GM21717 (cell line): ENCODE results near the gene ANKFN1.

Experiments used
- ATAC-seq: cut with Tn5 transposase; IDR thresholded peaks from one replicate; pipeline ENCODE4 v1.9.1; 2021; ENCODE audit warnings: mild to moderate bottlenecking, moderate library complexity; ENCODE audit not compliant: unreplicated experiment

Gene ANKFN1

GRCh38 chr17:56146534-56146933 is 6.7 kb upstream of the ANKFN1 start:
- ATAC-seq = no peak

DNA sequence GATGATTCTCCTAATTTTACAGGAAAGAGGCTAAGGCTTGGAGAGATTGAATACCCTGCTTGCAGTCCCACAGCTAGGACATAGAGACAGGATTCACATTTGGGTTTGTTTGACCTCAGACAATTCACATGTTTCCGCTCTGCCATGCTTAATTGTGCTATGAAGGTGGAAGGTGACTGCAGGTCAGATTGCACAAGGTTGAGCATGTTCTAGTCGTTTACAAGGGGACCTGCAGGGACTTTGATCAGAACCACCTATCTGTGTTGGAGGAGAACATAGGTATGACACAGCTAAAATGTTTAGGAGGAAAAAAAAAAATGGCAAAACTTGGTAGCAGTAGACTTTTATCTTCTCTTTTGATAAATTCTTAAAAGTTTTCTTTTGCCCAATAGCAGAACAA is 4.9 kb upstream of the ANKFN1 start:
- no peak for ATAC-seq

DNA sequence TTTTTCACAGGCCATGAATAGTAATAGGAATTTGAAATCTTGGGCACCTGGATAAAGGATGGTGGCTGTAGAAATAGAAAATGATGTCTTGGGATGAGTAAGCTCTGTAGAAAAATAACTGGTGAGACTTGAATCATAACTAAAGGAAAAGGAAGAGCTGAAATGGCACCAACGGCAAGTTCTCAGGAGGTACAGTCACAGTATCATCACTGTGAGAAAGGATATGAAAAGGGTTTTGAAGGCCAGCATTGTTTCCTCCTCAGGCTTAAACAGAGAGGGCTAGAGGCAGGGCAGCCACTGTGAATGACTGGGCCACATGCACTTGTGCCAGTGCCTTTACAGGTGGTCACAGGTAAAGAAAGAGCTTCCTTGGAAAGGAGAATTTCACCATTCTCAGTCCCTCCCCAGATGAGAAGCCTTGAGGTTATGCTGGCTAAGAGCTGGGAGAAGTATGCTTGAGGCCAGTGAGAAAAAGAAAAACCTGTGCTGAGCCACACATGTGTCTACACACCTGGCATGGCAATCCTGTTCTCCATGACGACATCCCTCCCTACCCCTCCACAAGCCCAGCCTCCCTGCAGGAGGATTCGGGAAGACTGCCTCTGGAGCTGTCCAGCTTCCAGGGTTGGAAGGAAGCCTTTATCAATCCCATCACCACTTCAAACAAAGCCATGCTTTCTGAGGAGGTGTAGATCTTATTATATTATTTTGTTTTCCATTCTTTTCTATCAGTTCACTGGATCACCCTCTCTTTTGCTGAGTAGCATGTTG is 3.8 kb upstream of the ANKFN1 start:
- ATAC-seq = no peak

- ATAC-seq = no peak
Measured at GRCh38 chr17:56150649-56151048, 2.6 kb upstream of the ANKFN1 start.

DNA sequence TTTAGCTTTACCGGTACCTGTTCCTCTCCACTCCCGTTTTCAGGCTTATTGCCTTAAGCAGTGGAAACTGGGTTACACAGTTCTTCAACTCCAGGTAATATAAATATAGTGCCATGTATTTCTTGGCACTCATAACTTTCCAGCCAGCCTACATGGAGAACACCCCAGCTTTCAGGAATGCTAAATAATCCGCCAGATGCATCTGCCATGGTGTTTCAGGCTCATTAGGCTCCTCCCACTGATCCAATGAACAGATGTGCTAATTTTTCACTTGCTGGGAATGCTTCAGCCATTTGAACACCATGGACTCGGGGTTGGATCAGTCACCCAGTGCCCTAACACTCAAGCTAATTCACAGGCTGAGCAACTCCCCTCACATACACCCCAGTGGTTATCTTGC is 4.6 kb downstream of the ANKFN1 start:
- ATAC-seq = no peak

GRCh38 chr17:56158344-56158743 is 5.1 kb downstream of the ANKFN1 start:
- ATAC-seq = no peak

DNA sequence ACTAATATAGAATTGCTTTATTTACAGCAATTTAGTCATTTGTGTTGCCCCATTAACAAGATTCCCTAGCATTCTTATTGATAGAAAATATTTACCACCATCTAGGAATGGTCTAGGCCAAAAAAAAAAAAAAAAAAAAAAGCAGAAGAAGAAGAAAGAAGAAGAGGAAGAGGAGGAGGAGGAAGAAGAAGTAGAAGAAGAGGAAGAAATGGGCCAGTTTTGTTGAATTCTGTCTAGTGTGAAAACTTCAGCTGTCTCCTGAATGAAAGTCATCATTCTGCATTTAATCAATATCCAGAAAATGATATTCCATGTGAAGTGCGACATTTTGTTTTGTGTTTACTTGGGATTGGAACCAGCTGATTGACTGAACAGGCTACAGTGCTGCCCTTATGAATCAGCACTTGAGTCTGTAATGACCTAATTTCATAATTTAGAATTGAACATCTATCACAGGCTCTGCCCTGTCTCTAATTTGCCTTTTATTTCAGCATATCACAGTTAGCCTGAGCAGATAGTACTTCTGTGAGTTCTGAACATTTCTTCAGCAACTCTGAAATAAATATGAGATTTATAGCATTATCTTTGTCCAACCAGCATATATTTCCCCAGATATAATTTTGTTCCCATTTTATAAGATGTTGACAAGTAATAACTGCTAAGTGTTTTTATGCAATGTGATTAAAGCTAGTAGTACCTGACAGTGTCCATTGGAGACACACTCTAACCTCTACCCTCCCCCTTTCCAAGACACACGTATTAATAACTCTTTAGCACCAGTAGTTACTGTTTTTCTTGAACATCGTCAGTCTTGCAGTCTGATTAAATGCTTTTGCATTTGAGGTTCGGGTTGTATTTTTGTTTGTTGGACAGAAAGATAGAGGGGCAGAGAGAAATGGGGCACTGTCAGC is 5.9 kb downstream of the ANKFN1 start:
- ATAC-seq = no peak

DNA sequence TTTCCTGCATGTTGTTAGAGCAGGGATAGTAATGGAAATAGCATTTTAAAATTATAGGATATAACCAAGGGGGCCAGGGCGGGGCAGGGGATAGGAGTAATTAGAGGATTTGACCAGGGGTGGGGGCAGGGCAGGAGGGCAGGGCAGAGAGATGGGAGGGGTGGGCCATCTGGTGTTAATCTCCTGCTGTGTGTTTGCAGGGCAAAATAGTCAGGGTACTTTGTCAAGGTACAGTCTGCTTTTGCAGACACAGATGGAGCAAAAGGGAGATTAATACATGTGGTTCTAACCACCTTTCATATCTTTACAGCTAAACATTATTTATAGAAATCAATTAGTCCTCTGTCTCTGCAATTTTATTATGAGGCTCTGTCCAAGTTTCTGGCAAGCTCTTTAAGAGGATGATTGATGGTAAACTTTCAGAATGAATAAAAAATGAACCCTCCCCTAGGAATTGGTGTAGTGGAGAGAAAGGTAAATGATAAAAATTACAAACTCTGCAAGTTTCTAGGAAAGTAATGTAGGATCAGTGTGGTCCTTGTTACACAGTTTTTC is 6.6 kb downstream of the ANKFN1 start:
- ATAC-seq = no peak

DNA sequence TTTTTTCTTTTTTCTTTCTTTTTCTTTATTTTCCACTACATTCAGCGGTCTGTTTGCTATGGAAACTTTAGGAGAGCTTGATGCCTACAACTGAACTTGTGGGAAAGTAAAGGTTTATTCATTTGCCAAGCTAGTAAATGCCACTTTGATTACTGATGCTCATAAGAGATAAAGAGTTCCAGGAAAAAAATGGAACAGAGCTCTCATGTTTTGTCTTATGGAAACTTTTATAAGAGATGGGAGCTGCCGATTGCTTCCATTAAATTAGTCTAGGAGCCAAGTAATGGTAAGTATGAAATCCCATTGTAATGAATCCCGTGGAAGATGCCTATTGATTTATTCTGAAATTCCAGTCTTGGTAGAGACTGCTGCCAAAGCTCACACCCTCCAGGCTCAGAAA is 7.1 kb downstream of the ANKFN1 start:
- no peak for ATAC-seq

DNA sequence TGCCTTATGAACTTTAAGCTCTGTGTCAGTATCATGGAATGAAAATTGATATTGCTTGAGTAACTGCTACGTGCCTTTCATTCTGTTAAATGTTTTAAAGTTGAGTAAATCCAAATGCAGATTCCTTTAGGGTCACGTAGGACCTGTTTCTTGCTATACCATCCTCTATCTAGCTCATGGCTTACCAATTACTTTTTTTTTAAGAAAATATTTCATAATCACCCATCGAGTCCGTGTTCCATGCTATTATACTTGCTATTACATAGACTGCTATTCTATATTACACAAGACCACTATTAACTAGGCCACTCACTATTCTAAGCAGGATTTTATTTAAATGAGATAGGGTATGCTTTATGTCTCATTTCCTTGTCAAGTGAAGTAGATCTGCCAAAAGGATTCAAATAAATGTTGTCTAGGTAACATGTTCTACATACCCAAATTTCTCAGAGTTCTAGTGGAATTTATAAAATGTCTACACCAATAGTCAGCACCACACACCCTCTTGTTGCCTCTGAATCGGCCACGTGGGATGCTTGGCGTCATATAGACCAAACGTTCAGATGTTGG is 11.9 kb downstream of the ANKFN1 start:
- ATAC-seq = no peak

GRCh38 chr17:56167491-56167890 is 14.2 kb downstream of the ANKFN1 start:
- ATAC-seq = no peak

DNA sequence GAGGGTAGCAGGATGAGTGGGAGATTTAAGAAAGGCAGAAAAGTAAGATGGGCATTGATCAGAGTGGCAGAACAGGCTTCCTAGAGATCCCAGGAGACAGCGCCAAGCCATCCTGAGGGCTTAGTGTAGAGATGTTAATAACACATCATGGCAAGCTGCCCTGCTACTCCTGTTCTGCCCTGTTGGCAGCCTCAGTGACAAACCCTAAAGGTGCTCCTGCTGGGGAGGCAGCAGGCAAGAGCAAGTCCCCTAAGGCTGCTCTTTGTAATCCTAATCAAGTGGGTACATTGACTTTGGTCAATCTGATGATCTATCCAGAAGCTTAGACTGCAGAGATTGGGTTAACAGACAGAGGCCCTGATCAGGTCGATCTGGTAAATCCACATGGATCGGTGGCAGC is 16.3 kb downstream of the ANKFN1 start:
- no peak for ATAC-seq

GRCh38 chr17:56171186-56171959 is 18.1 kb downstream of the ANKFN1 start:
- ATAC-seq = no peak

DNA sequence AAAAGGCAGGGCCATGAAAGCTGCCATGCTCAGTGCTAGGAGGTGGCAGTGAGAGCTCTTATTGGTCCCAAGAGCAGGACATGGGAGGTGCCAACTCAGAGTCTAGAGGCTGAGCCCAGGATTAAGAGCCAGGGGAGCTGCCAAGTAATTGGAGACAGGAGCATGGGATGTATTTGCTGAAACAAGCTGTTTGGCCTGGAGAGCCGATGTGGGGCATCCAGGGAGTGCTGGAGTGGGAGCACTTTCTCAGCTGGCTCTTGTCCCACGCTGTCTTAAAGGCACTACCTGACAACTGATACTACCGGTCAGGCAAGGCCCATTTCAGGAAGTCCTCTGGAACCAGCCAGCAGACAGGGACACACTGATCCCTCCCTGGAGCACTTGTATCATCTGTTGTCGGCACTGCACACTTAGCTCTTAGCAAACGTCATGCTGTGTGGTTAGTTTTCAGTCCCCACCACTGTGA is 19.3 kb downstream of the ANKFN1 start:
- no peak for ATAC-seq

DNA sequence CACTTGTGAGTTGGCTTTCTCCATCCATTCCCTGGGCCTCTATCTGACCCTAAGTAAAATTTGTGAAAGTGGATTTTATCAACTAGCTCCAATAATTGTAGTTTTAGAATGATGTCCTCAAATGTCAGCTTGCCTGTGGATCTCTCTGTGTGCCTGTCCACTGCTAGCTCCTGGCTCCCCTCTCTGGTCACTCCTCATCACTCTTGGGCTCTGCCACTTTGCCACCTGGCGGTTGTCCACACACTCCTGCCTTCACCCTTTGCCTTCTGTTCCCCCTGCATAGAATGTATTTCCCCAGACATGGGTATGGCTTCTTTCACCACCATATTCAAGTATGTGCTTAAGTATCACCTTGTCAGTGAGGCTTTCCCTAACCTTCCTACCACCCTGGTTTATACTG is 19.8 kb downstream of the ANKFN1 start:
- ATAC-seq = no peak

DNA sequence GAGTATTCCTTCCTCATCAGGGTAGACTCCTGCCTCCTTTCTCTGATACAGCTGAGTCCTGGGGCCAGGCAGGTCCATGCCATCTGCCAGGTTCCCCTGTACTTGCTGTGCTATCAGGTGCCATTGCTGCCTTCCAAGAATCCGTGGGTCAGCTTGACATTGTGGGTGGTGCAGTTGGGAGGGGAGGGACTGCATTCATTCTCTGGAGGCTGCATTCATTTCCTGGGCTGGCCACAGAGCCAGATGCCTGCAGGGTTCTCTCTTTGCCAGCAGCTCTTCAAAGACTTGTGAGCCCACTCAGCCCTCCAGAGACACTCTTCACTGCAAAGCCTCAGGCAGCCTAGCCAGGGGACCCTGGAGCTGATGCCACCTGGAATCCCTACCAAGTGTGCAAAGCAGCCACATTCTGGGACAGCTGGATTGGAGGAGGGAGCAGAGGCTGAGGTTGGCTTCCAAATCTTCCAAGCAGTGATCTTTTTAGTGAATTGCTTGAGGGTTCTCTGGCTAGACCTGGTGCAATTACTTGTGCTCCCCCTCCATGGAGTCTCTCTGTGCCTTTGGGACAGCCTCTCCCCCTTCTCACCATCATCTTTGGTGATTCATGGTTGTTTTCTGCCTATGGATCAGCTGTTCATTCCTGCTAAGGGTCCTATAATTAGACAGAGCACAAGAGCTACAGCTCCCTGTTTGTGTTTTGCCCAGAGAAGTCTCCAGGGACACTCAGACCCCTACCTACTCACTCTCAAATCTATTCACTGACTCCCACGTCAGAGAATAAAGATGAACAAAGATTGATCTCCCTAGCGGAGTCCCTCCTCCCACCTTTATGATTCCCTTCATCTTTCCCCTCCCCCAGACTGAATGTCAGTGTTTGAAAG is 20.9 kb downstream of the ANKFN1 start:
- ATAC-seq = no peak

DNA sequence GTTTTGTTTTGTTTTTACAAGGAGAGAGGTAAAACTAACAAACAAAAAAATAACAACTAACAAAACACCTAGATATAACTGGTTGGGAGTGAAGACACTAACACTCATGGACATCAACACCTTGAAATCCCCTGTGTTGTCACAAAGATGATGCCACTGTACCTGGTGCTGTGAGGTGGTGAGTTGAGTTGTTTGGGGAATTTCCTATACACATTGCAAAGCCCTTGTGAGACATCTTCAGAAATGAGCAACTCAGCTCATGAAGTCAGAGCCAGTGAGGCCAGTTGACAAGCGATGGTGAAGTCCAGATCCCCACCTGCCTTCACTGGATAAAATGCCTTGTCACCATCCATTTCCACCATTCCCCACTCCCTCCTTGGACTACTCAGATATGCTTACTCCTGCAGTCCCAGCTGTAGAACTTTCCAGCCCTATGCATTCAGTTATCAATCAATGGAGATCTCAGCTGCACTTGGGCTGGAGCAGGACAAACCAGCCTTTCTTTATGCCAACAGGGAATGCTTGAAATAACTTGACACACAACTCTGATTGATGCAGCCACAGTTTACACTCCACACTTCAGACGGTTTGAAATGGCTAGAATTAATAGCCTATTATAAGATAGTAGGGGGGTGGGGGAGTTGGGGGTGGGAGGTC is 22.2 kb downstream of the ANKFN1 start:
- peak; percentile 47 for ATAC-seq

DNA sequence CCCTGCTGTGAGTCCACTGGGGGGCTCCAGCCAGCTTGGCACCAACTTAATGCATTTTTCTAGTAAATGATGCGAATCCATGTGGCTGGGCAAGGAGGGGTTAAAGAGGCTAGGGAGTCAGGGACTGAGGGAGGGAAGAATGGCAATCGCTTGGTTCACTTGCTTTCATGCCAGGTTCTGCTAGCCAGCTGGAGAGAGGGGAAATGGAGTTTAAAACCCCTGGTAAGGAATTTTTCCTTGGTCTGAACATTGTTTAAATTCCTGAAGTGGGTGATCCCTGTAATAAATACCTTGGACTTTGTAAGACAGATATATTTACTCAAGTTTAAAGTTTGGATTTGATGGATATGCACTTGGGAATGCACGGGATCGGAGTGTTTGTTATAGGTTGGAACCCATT is 22.8 kb downstream of the ANKFN1 start:
- ATAC-seq = no peak

DNA sequence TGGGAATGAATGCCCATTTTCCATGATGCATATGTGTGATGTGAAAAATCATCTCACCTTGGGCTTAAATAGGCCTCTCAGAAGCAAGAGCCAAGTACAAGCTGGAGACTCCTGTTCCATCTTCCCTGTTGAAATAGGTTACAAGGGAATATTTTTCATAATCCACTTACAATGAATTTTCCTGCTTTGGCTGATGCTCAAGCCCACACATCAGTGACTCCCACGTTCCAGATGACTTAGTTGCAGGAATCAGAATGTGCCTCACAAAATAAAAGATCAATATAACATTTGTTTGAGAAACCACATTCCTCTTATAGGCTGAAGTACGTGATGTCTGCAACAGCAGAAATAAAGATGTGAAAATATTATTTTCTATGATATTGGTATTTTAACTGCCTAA is 24.1 kb downstream of the ANKFN1 start:
- ATAC-seq = no peak
